Mesendoderm (in vitro differentiated cells): ENCODE data around the gene PHLDB1.

Source experiments
- DNase-seq: peaks from one replicate; pipeline ENCODE4 v3.0.0; 2013
- H2AK5ac ChIP-seq: 2 replicates; pipeline ENCODE4 v1.6.1; 2013; ENCODE audit warnings: low read length, inconsistent platforms
- H2BK120ac ChIP-seq: 2 replicates; pipeline ENCODE4 v1.6.1; 2013; ENCODE audit warnings: low read depth, mild to moderate bottlenecking, low read length, moderate library complexity, mixed read lengths
- H2BK15ac ChIP-seq: replicated peaks from 2 replicates; pipeline ENCODE4 v1.6.1; 2013; ENCODE audit warnings: low read depth, mild to moderate bottlenecking, moderate library complexity
- H2BK5ac ChIP-seq: 2 replicates; pipeline ENCODE4 v1.6.1; 2013; ENCODE audit warnings: low read length, inconsistent platforms
- H3K18ac ChIP-seq: 2 replicates; pipeline ENCODE4 v1.6.1; 2013; ENCODE audit warnings: mild to moderate bottlenecking, low read length, mixed read lengths
- H3K23ac ChIP-seq: one replicate; pipeline ENCODE4 v1.6.1; 2013; ENCODE audit warnings: low read length
- H3K27ac ChIP-seq: 2 replicates; pipeline ENCODE4 v1.5.1; 2013; ENCODE audit warnings: low read depth, mild to moderate bottlenecking, inconsistent platforms, low read length, moderate library complexity
- H3K27me3 ChIP-seq: 2 replicates; pipeline ENCODE4 v1.6.1; 2013; ENCODE audit warnings: low read length, control low read depth, mild to moderate bottlenecking, inconsistent platforms; ENCODE audit not compliant: insufficient read depth, poor library complexity
- H3K36me3 ChIP-seq: 2 replicates; pipeline ENCODE4 v1.6.1; 2013; ENCODE audit warnings: low read length, inconsistent platforms; ENCODE audit not compliant: control insufficient read depth, insufficient read depth
- H3K4ac ChIP-seq: one replicate; pipeline ENCODE4 v1.6.1; 2013; ENCODE audit warnings: low read depth, mild to moderate bottlenecking, low read length, moderate library complexity
- H3K4me1 ChIP-seq: 2 replicates; pipeline ENCODE4 v1.6.1; 2013; ENCODE audit warnings: low read depth, low read length, inconsistent platforms; ENCODE audit not compliant: control insufficient read depth
- H3K4me2 ChIP-seq: 2 replicates; pipeline ENCODE4 v1.6.1; 2013; ENCODE audit warnings: low read length
- H3K4me3 ChIP-seq: 2 replicates; pipeline ENCODE4 v1.5.1; 2013; ENCODE audit warnings: mild to moderate bottlenecking, low read length
- H3K56ac ChIP-seq: one replicate; pipeline ENCODE4 v1.6.1; 2013; ENCODE audit warnings: low read length
- H3K79me1 ChIP-seq: 2 replicates; pipeline ENCODE4 v1.6.1; 2013; ENCODE audit warnings: low read length, inconsistent platforms
- H3K79me2 ChIP-seq: 2 replicates; pipeline ENCODE4 v1.6.1; 2013; ENCODE audit warnings: mild to moderate bottlenecking, low read length; ENCODE audit not compliant: control insufficient read depth, insufficient read depth
- H3K9ac ChIP-seq: 2 replicates; pipeline ENCODE4 v1.6.1; 2013; ENCODE audit warnings: low read length, inconsistent platforms
- H4K5ac ChIP-seq: one replicate; pipeline ENCODE4 v1.6.1; 2013; ENCODE audit warnings: low read length
- H4K8ac ChIP-seq: one replicate; pipeline ENCODE4 v1.6.1; 2013; ENCODE audit warnings: low read depth, mild to moderate bottlenecking, control low read depth, low read length, moderate library complexity
- WGBS: extraction: QIAGEN DNeasy Blood & Tissue Kit; methylation state at CpG from one replicate; pipeline ENCODE4 v1.1.7; 2013; ENCODE audit warnings: low lambda C conversion rate, missing lambda C conversion rate; ENCODE audit not compliant: insufficient coverage; ENCODE audit errors: extremely low coverage; 5-methylcytosine and 5-hydroxymethylcytosine counted together

The PHLDB1 gene

DNA sequence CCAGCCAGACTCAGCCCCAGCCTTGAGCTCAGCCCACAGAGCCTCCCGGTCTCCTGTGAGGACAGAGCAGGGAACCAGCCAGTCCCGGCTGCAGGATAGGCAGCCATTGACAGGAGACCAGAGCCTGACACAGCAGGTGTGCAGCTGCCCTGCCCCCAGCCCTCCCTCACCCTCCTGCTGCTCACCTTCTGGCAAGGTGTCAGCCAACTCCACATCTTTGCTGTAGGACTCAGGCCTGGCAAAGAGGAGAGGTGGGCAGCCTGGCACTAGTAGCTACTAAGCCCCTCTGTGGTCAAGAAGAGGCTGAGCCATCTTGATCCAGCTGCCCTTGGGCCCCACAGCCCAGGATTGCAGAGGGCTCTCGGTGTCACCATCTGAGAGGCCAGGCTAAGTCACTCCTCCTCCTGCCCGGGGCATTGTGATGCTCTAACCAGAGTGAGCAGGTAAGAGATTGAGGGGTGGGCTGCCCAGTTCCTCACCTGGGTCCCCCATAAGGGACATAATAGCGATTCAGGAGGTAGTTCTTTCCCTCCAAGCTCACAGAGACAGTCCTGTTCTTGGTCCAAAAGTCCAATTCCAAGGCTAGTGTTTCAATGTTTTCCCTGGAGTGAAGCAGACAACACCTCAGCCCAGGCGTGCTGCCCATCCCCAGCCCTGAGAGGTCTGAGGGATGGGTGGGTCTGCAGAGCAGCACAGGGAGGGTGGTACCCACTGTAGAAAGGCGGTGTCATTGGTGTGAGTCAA lies 53.4 kb downstream of the PHLDB1 start:
- Histone ChIP-seq H2BK120ac (no peak overlapping the region), H3K36me3 (no peaks in the 10 kb centered on the region), H3K4me3 (no peak overlapping the region), H4K8ac (no peak overlapping the region), H2AK5ac (no peak overlapping the region), H3K23ac (peak overlapping the region; percentile 51), H3K27me3 (no peaks in the 10 kb centered on the region), H3K79me2 (no peaks in the 10 kb centered on the region), H4K5ac (no peak overlapping the region), H3K9ac (no peak overlapping the region), H3K4me2 (no peak overlapping the region), H3K56ac (no peak overlapping the region), H2BK5ac (no peak overlapping the region), H2BK15ac (no peak overlapping the region), H3K4me1 (peaks cover 20% of the 10 kb centered on the region), H3K4ac (no peak overlapping the region), H3K27ac (no peak overlapping the region), H3K79me1 (no peaks in the 10 kb centered on the region), H3K18ac (no peak overlapping the region)
- no peak for DNase-seq
- no CpG with 5 or more reads among the region's 7 CpGs for WGBS

DNA sequence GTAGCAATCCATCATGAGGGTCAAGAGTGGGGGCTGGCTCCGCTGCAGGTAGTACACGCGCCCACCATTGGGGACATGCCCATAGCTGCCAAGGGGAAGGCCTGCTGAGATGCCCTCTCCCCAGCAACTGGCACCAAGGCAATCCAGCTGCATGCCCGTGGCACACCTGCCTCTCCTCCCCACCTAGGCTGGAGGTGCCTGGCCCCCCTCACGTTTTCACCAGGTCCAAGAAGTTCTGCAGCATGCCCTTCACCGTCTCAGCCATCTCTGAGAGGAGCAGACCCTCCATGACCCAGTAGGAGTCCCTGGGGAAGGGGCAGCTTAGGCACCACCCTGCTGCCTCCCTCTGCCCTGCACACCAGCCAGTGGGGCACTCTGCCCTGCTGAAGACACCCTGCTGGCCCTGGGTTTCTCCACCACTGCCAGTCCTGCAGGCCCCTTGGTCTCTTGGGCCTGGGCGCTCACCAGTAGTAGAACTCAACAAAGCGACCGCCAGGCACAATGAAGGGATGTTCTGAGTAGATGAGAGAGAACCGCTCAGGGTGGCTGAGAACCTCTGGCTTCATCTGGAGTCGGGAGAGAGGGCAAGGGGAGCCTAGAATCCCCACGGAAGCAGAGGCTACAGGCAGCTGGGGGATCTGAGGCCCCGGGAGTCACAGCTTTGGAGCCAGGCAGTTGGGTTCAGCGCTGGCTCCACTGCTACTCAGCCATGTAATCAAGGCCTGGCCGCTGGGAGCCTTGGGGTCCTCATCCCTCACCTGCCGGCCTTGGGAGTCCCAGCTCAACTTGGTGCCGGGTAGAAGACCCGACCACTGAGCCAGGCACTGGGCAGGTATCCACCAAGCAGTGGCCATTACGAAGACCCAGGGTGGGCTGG lies 54.2 kb downstream of the PHLDB1 start:
- WGBS, result no CpG with 5 or more reads among the region's 19 CpGs
- Histone ChIP-seq H2BK120ac (no peak overlapping the region), H3K18ac (no peak overlapping the region), H3K56ac (no peak overlapping the region), H3K36me3 (no peaks in the 10 kb centered on the region), H3K27ac (no peak overlapping the region), H3K27me3 (no peaks in the 10 kb centered on the region), H2AK5ac (no peak overlapping the region), H3K79me1 (no peaks in the 10 kb centered on the region), H3K4me2 (no peak overlapping the region), H3K4ac (no peak overlapping the region), H4K8ac (no peak overlapping the region), H2BK5ac (no peak overlapping the region), H3K4me3 (no peak overlapping the region), H4K5ac (no peak overlapping the region), H3K4me1 (peaks cover 24% of the 10 kb centered on the region), H2BK15ac (no peak overlapping the region), H3K79me2 (no peaks in the 10 kb centered on the region), H3K9ac (no peak overlapping the region), H3K23ac (peak overlapping the region; percentile 51)
- no peak for DNase-seq

DNA sequence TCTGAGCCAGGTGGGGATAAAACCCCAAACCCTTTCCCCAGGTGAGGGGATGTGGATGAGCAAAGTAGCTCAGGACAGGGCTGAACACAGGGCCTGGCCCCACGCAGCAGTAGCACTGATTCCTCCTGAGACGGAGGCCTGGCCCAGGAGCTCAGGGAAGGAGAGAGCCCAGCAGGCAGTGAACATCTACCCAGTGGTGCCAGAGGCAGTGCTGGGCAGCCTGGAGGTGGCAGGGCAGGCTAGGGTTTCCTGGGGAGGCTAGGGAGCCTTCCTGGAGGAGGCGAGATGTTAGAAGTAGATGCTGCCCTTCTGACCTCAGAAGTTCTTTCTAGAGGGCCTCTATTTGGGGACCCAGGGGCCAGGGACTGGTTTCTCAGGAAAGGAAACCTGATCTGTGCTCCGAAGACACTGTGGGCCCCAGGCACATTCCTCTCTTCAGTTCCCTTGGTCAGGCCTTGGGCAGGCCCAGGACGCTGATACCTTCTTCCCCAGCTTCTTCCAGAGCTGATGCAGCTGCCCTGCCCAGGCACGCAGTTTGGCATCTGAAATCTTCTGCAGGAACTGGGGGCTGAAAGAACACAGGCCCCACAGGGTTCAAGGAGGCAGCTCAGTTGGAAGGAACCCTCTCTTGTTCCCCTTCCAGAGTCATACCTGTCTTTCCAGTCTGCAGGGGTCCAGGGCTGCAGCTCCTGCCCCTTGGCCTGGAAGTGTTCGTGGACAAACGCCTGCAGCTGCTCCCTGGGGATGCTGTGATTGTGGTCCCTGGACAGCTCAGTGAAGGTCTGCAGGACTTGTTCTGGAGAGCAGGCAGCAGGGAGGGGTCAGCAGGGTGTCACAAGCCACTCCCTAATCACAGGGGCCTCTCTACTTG lies 55.2 kb downstream of the PHLDB1 start:
- Histone ChIP-seq H2BK15ac (no peak overlapping the region), H3K56ac (peak overlapping the region; percentile 35), H4K8ac (no peak overlapping the region), H3K79me1 (no peaks in the 10 kb centered on the region), H2BK5ac (no peak overlapping the region), H3K4ac (no peak overlapping the region), H3K27me3 (no peaks in the 10 kb centered on the region), H2AK5ac (no peak overlapping the region), H3K4me1 (peaks cover 24% of the 10 kb centered on the region), H3K18ac (no peak overlapping the region), H4K5ac (no peak overlapping the region), H3K4me3 (no peak overlapping the region), H2BK120ac (no peak overlapping the region), H3K36me3 (no peaks in the 10 kb centered on the region), H3K27ac (no peak overlapping the region), H3K4me2 (no peak overlapping the region), H3K79me2 (no peaks in the 10 kb centered on the region), H3K9ac (no peak overlapping the region), H3K23ac (no peak overlapping the region)
- no CpG with 5 or more reads among the region's 8 CpGs for WGBS
- DNase-seq, result peak; percentile 47

DNA sequence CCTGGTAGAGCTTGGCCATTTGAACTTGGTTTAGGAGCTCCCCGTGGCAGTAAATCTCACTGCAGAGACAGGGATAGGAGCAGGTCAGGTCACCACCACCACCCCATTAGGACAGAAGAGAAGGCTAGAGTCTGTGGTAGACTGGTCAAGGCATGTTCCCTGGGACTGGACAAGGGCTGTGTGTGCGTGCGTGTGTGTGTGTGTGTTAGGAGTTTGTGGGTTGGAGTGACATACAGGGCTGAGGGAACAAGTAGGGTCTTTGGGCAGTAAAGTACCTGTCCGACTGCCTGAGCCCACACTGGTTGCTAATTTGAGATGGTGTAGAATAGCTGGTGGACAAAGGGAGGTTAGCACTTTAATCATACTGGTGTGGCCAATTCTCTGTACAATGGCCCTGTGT lies 56.0 kb downstream of the PHLDB1 start:
- H4K8ac ChIP-seq, result no peak overlapping the region
- WGBS, result no CpG with 5 or more reads among the region's 4 CpGs

DNA sequence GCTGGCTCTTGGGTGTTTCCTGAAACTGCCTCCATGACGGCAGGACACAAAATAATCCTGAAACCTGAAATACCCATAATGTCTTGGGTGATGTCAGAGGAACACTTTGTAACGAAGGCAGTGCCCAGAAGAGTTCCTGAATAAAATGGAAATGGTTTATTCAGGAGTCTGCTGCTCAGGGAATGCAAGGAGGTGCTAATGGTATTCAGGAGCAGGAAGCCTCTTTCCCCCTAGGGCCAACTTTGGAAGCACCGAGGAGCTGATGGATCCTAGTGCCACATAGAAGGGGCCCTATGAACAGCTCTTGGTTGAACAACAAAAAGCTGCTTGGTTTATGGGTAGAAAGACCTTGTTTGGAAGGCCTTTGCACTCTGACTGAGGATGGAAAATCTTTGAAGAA lies 56.5 kb downstream of the PHLDB1 start:
- no peak overlapping the region for H2BK120ac ChIP-seq
- H2BK15ac ChIP-seq, result no peak overlapping the region
- H3K23ac ChIP-seq, result no peak overlapping the region
- no peak overlapping the region for H3K56ac ChIP-seq
- no peaks in the 10 kb centered on the region for H3K79me1 ChIP-seq
- no peak overlapping the region for H2BK5ac ChIP-seq
- no peak overlapping the region for H3K9ac ChIP-seq
- H3K4me1 ChIP-seq, result peaks cover 24% of the 10 kb centered on the region
- no CpG with 5 or more reads among the region's 3 CpGs for WGBS
- peak; percentile 79 for DNase-seq
- H3K4me3 ChIP-seq, result no peak overlapping the region
- no peak overlapping the region for H3K4me2 ChIP-seq
- H4K5ac ChIP-seq, result peak overlapping the region; percentile 44
- H4K8ac ChIP-seq, result no peak overlapping the region
- no peaks in the 10 kb centered on the region for H3K79me2 ChIP-seq
- no peak overlapping the region for H3K27ac ChIP-seq
- no peak overlapping the region for H2AK5ac ChIP-seq
- H3K27me3 ChIP-seq, result no peaks in the 10 kb centered on the region
- no peak overlapping the region for H3K4ac ChIP-seq
- H3K18ac ChIP-seq, result no peak overlapping the region
- H3K36me3 ChIP-seq, result no peaks in the 10 kb centered on the region

More for the DNA sequence above, 56.0 kb downstream of the PHLDB1 start:
- H3K4me3 ChIP-seq, result no peak overlapping the region
- H3K27ac ChIP-seq, result no peak overlapping the region
- H3K36me3 ChIP-seq, result no peaks in the 10 kb centered on the region
- no peak overlapping the region for H3K18ac ChIP-seq
- no peaks in the 10 kb centered on the region for H3K79me1 ChIP-seq
- no peak overlapping the region for H3K4ac ChIP-seq
- H2BK120ac ChIP-seq, result no peak overlapping the region
- no peak overlapping the region for H4K5ac ChIP-seq
- H2BK15ac ChIP-seq, result no peak overlapping the region
- no peaks in the 10 kb centered on the region for H3K27me3 ChIP-seq
- H3K56ac ChIP-seq, result peak overlapping the region; percentile 36
- no peak overlapping the region for H3K4me2 ChIP-seq
- no peak overlapping the region for H3K9ac ChIP-seq
- H3K4me1 ChIP-seq, result peaks cover 24% of the 10 kb centered on the region
- DNase-seq, result no peak
- H2BK5ac ChIP-seq, result no peak overlapping the region
- no peaks in the 10 kb centered on the region for H3K79me2 ChIP-seq
- H3K23ac ChIP-seq, result no peak overlapping the region
- no peak overlapping the region for H2AK5ac ChIP-seq
